ENCODE results near the gene RPS19BP1.

Gene RPS19BP1

DNA sequence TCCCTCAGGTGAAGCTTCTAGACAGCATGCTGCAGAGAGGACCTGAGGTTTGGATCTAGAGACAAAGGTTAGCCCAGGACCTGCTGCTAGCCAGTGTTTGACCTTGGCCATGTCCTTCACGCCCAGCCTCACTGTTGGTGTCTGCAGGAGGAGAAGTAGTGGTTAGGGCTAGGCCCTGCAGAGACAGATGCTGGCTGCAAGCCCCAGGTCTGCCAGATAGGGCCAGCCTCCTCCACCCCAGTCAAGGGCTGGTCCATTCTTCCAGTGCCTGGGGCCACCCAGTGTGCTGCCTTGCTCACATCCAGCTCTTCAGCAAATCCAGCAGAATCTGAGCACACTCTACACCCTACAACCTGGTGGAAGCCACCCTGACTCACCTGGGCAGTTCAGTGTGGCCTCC is 52.0 kb downstream of the RPS19BP1 start:
- no peaks in the 10 kb centered on the region for H3K36me3 ChIP-seq (ENCODE audit: insufficient read depth, low read depth, low read length)
- H3K4me1 ChIP-seq (ENCODE audit: insufficient read depth, low read length), result no peaks in the 10 kb centered on the region
- no peak overlapping the region for H3K4me3 ChIP-seq (ENCODE audit: low read length)
- H3K9me3 ChIP-seq (ENCODE audit: insufficient read depth, low read depth, low read length), result no peaks in the 10 kb centered on the region
- H3K27me3 ChIP-seq (ENCODE audit: insufficient read depth, low read length), result peaks cover 5% of the 10 kb centered on the region; the same call in 1 of the 2 replicates
- H3K9ac ChIP-seq (ENCODE audit: low read depth, low read length), result no peak overlapping the region
- H3K27ac ChIP-seq (ENCODE audit: low read length), result no peak overlapping the region

DNA sequence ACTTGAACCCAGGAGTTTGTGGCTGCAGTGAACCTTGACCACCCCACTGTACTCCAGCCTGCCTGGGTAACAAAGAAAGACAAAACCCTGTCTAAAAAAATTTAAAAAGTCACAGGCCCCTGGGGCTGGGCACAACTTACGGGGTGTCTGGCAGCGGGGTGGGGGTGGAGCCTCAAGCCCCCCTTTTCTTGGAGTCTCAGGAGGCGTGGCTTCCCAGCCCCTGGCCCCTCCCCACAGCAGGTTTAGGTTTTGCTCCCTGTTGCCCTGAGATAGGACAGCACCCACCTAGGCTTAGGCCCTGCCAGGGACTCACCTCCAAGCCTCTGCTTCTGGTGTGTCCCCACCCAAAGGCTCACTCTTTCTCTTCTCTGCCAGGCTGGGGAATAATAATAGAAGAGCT is 53.3 kb downstream of the RPS19BP1 start:
- Histone ChIP-seq H3K27me3 (ENCODE audit: insufficient read depth, low read length) (peaks cover 5% of the 10 kb centered on the region; the same call in 1 of the 2 replicates), H3K36me3 (ENCODE audit: insufficient read depth, low read depth, low read length) (no peaks in the 10 kb centered on the region)

More for the DNA sequence above, 53.3 kb downstream of the RPS19BP1 start:
- H3K27ac ChIP-seq (ENCODE audit: low read length), result no peak overlapping the region
- no peak overlapping the region for H3K4me3 ChIP-seq (ENCODE audit: low read length)
- no peak overlapping the region for H3K9ac ChIP-seq (ENCODE audit: low read depth, low read length)
- H3K9me3 ChIP-seq (ENCODE audit: insufficient read depth, low read depth, low read length), result no peaks in the 10 kb centered on the region
- peaks cover 10% of the 10 kb centered on the region for H3K4me1 ChIP-seq (ENCODE audit: insufficient read depth, low read length)
